HG03060 (cell line): ENCODE data around the gene KCNB1.

Source experiments
- ATAC-seq: cut with Tn5 transposase; IDR thresholded peaks from one replicate; pipeline ENCODE4 v1.9.1; 2021; ENCODE audit warnings: low read depth, moderate number of reproducible peaks; ENCODE audit not compliant: unreplicated experiment

KCNB1 gene

DNA sequence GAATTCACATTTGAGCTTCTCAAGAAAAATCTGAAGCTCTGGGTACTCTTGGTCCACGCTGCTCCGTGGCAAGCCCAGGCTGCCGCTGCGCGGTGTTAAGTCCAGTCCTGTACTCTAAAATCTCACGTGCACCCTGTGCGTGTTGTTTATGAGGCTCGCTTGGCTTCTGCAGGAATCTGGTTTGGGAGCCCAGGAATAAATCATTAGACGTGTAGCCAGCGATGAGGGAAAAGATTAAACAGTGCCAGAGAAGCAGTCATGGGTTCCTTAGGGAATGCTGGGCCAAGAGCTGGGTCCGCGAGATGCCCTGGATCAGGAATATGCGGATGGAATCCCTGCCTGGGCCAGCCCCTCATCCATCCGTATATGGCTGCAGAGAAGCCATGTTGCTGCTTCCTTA, 87.3 kb downstream of the KCNB1 start:
- no peak for ATAC-seq

DNA sequence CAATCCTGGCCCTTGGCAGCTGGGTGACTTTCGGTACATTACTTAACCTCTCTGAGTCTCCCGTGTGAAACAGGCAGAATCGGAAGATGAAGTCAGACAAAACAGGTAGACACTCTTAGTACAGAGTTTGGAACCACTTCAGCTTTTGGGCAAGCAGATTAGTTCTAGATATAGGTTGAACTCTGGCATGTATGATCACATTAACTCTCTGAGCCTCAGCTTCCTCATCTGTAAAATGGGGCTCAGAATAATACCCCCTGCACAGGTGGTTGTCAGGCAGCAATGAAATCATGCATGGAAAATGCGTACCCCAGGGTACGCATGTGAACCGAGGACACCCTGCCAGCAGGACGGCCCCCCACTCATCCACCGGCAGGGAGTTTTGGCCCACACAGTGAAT, 87.7 kb downstream of the KCNB1 start:
- no peak for ATAC-seq

GRCh38 chr20:49394264-49394663, 88.2 kb downstream of the KCNB1 start:
- no peak for ATAC-seq

DNA sequence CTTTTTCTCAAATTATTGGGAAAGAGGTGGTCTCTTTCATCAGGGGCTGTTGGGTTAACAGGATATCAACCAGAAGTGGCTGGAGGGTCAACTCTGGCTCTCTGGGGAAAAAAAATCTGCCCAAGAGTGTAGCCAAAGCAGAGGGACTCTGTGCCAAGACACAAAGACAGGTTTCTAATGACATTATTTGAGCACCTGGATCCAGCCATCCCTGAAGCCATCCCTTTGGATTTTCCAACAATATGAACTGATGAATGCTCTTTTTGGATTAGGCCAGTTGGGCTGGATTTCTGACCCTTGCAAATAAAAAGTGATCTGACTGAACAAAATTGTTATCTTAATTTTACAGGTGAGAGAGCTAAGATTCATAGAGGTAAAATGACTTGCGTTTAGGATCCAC, 88.7 kb downstream of the KCNB1 start:
- ATAC-seq: no peak

- no peak for ATAC-seq
Observed at GRCh38 chr20:49392745-49393144, 89.7 kb downstream of the KCNB1 start.

DNA sequence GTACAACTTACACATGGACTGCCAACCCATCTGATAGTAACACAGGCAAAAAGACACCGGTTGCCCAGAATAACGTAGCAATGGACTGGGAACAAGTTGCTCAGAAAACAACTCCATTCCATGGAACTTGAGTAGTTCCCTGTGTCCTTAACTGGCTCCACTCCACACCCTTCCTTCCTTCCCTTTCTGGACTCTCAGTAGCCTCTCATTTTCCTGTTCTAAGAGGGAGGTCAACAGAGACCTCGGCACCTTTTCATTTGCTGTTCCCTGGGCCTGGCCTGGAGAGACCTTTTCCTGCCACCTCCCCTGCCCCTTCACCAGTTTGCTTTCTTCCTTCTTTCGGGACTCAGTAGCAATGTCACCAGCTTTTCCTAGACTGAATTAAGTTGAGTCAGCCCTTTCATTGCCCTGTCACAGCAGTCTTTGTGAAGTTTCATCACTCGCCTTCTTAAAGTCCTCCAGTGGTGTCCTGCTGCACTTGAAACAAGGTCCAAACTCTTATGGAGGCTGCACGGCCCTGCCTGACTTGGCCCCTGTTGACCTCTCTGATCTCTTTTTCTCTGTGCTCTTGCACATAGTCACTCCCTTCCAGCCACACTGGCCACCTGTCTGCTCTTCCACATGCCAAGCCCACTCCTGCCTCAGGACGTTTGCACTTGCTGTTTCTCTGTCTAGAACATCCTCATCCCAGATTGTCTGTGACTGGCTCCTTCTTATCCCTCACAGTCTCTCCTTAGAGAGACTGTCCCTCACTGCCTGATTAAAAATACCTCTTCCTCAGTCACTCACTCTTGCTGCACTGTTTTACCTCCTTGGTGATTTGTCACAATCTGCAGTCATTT, 90.8 kb downstream of the KCNB1 start:
- no peak for ATAC-seq

DNA sequence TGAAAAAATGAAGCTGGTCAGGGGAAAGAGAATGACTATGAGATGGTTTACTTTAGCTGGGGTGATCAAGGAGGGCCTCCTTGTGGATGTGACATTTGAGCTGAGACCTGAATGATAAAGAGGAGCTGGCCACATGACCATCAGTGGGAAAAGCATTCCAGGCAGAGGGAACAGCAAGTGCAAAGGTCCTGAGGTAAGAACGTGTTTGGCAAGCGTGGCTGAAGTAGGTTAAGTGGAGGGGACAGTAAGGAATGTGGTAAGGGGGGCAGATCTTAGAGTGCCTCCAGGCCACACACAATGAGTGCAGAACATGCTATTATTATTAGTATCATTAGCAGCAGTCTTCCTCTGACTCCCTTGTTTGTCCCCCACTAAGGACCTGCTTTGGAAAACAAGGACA, 92.6 kb downstream of the KCNB1 start:
- no peak for ATAC-seq

DNA sequence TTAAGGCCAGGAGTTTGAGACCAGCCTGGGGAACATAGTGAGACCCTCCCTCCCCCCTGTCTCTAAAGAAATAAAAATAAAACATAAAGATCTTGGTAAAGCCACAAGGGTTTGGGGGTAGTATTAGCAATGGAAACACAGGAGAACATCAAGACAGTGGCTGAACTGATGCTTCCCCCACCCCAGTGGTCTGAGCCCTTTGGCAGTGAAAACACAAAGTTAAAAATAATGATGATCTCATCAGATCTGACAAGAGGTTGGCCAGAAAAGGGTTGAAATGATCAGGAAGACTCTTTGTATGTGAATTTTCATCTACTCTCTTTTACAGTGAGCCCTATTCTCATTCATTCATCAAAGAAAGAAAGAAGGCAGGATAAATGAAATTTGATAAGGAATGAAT, 93.7 kb downstream of the KCNB1 start:
- no peak for ATAC-seq

- ATAC-seq: no peak
Observed at GRCh38 chr20:49387581-49387939, 94.9 kb downstream of the KCNB1 start.

DNA sequence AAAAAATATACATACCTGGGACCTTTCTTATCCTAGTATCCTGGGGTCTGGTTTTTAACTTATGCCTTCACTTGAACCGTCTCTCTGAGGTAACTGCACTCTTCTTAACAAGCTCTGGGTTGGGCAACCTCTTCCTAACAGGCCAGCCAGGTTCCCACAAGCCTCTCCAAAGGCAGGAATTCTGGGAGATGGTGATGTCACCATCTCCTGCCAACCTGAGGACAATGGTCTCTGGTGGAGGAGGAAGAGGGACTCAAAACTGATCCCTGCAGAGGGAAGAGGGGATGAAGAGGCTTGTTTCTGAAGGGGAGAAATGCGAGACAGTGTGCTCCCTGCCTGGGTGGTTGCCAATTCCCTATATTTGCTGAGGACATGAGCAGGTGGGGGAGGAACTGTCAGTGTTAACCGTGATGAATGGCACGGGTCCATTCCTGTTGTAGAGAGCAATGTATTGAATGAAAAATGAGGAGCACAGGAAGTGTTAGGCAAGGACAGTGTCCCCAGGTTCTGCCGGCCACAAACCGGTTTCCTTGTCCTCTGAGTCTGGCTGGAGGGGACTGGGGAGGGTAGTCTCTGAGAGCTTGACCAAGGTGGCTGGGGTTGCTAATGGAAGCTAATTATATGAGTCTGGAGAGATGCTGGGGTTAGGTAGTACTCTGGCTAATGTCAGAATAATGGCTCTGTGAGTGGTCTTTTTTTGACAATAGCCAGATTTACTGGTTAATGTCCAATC, 95.5 kb downstream of the KCNB1 start:
- ATAC-seq: no peak

DNA sequence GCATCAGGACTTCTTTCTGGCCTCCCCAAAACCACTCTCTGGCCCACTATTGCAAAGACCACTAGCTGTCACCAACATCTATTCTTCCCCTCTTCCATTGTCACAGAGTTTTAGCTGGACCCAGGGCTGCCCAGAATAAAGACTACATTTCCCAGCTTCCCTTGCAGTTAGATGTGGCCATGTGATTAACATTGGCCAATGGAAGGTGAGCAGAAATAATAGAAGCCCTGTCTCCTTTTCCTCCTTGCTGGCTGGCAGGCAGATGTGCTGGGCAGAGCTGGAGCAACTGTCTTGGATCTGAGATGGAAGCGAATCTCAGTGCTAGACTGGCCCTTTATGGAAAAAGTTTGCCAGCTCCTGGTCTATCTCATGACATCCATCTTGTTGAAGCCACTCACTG, 97.0 kb downstream of the KCNB1 start:
- ATAC-seq: no peak

- ATAC-seq: no peak
Observed at GRCh38 chr20:49384437-49385434, 97.7 kb downstream of the KCNB1 start.

DNA sequence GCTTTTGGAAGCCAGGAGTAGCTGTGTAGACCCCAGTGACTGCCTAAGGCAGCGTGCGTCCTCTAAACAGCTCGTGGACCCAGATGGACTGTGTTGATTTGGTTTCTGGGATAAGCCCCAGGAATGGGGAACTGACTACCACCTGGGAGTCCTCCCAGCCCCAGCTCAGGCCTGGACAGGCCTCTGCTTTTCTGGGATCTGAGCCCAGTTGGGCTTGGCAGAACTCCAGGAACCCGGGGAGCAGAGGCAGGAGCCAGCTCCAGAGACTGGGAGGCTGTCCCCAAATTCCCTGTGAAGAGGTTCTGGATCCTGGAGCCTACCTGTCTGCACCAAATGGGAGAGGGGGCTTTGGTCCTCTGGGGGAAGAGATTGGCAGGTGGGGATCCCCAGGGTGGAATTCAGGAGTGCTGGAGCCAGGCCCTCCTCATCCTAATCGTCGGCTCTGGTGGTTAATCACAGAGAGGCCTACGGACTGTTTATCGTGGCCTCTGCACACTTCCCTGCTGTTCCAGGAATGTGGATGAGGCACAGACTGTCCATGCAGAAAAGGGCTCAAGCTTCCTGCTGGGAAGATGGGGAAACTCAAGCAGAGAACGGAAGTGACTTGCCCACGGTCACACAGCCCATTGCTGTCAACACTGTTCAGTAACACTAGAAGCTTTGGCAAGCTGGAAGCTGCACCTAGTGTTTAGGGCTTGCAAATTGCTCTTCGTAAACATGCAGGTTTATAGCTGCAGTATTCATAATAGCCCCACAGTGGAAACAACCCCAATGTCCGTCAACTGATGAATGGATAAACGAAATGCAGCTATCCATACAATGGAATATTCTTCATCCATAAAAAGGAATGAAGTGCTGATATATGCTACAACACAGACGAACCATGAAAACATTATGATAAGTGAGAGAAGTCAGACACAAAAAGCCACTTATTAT, 100.6 kb downstream of the KCNB1 start:
- ATAC-seq: no peak

- ATAC-seq: no peak
Observed at GRCh38 chr20:49380337-49380780, 102.1 kb downstream of the KCNB1 start.

DNA sequence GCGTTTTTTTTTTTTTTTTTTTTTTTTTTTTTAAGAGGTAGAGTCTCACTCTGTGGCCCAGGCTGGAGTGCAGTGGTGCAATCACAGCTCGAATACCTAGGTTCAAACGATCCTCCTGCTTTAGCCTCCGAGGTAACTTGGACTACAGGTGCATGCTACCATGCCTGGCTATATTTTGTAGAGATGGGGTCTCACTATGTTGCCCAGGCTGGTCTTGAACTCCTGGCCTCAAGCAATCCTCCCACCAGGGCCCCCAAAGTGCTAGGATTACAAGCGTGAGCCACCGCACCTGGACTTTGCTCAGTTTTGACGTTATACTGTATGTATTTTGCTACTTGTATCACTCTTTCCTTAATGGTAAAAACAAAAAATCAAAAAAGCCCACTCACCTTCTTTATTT, 103.1 kb downstream of the KCNB1 start:
- ATAC-seq: no peak

DNA sequence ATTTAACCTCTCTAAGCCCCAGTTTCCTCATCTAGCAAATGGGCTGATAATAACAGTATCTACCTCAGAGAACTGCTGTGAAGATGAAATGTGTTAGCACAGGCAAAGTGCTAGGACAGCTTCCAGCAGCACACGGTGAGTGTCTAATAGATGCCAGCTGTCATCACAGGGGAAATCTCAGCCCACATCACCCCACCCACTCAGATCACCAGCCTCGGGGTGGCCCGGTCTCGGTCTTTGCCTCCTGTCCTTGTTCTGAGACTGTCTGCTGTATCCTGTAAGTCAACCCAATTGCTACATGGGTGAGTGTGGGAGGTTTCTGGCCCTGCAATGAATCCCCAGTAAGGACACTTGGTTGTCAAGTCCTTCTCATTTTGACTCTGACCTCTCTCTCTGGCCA, 105.1 kb downstream of the KCNB1 start:
- no peak for ATAC-seq

DNA sequence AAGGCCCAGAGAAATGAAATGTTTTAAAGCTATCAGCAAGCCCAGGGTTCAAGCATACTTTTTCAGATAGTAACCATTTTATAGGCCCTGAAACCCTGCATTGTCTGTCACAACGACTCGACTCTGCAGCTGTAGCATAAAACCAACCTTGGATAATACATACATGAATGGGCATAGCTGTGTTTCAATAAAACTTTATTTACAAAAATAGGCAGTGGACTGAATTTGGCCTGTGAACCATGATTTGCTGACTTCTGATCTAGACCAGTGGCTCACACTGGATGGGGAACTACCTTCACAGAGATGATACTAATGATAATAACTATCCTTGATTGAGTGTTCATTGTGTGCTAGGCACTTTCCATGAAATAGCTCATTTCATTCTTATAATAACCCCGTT, 107.3 kb downstream of the KCNB1 start:
- no peak for ATAC-seq

GRCh38 chr20:49372095-49372734, 110.3 kb downstream of the KCNB1 start:
- ATAC-seq: no peak

- no peak for ATAC-seq
Observed at GRCh38 chr20:49368596-49368995, 113.9 kb downstream of the KCNB1 start.
